ENCODE measurements around the gene IFNA13.

The IFNA13 gene

DNA sequence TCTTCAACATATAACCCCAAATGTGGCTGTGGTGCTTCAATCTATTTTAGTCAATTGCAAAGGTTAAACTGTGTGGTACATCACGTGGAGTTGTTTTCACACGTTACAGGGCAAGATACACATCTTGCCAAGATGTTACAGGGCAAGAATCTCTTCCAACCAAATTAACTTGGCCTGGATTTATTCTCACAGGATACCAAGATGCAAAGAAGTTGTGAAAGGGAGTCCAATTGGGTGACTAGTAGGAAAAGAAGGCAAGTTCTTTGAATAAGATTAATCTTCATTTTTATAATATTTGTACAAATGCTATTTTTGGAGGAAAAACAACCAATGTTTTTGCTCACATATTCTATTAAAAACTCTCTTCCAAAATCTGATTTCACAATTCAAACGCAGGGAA is 36.3 kb upstream of the IFNA13 start:
- TF ChIP-seq, protein P1, sequence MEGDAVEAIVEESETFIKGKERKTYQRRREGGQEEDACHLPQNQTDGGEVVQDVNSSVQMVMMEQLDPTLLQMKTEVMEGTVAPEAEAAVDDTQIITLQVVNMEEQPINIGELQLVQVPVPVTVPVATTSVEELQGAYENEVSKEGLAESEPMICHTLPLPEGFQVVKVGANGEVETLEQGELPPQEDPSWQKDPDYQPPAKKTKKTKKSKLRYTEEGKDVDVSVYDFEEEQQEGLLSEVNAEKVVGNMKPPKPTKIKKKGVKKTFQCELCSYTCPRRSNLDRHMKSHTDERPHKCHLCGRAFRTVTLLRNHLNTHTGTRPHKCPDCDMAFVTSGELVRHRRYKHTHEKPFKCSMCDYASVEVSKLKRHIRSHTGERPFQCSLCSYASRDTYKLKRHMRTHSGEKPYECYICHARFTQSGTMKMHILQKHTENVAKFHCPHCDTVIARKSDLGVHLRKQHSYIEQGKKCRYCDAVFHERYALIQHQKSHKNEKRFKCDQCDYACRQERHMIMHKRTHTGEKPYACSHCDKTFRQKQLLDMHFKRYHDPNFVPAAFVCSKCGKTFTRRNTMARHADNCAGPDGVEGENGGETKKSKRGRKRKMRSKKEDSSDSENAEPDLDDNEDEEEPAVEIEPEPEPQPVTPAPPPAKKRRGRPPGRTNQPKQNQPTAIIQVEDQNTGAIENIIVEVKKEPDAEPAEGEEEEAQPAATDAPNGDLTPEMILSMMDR (IDR thresholded peaks at IDR 0.05; ENCODE audit: extremely low read depth, missing control alignments) = no peak
- DNase-seq (ENCODE audit: low spot score) = no peak

DNA sequence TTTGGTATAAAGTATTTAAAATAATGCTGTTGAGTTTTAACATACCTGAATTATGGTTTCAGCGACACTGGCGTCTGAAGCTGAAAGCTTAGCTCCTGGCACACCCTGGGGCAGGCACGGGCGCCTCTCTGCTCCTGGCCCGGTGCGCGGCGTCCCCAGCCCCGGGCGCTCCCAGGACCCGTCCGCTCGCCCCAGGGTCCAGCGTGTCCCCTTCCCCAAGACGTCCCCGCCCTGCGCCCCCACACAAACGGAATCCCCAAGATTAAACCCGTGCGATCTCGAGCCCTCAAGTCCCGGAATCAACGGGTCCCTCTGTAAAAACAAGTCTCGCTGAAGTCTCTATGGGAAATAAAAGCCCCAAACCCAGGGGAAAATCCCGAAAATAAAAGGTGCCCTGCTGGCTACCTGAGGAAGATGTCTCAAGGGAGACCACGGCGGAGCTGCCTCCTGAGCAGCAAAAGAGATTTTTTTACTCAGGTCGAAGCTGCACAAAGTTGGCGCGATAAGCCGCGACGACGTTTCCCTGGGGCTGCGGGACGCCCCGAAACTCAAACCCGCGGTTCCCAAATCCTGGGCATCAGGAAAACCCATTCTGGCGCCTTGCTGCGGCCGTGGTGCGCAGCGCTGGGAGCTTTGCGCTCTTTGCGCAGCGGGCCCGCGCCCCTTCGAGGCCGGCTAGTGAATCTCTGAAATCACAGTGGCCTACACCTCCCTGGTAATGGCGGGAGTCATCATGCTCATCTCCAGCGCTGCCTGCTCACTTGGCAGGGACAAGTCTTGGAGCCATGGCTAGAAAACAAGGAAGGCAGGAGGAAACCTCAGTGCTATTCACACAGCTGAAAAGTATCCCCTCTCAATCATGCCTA is 34.8 kb upstream of the IFNA13 start:
- DNase-seq (ENCODE audit: low spot score) = peak; percentile 42
- TF ChIP-seq, protein P1 (IDR thresholded peaks at IDR 0.05; ENCODE audit: extremely low read depth, missing control alignments) = peak; percentile 11

DNA sequence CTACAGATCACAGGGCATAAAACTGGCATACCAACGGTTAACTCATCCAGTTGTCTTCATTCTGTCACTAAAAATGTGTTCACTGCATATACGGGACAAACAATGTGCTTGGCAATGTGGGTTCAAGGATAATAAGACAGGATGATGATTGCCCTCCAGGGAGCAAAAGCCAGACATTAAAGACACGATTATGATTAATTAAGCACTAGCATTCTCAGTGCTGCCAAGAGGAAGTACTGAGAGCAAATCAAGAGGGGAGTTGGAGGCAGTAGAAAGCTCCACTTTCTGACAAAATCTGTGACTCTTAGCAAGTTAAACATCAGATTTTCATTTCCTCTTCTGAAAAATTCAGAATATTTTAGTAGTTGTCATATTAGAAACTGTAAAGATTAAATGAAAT is 32.1 kb upstream of the IFNA13 start:
- no peak for DNase-seq (ENCODE audit: low spot score)
- TF ChIP-seq, protein P1 (IDR thresholded peaks at IDR 0.05; ENCODE audit: extremely low read depth, missing control alignments) = no peak

DNA sequence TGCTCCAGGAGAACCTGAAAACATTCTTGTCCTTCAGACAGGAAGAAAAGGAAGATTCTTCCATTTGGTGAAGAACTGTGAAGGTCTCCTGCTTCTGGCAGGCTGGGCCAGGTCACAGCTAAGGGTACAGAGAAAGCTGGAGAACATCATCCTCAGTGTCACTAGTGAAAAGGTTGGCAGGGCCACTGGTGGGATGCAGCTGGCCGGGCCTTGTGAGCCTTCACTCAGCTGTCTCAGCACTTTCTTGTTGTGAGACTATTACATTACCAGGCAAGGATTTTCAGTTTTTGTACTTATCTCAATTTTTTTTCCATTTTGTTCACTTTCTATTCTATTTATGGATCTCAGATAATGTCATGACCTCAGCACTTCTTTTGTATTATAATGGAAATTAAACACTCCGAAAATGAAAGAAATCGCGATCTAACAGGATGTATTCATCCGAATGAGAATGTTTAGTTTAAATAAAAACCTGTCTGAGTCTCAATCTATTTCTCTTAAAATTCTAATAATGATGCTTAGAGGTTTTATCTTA is 31.2 kb upstream of the IFNA13 start:
- no peak for DNase-seq (ENCODE audit: low spot score)
- TF ChIP-seq, protein P1 (IDR thresholded peaks at IDR 0.05; ENCODE audit: extremely low read depth, missing control alignments) = no peak

DNA sequence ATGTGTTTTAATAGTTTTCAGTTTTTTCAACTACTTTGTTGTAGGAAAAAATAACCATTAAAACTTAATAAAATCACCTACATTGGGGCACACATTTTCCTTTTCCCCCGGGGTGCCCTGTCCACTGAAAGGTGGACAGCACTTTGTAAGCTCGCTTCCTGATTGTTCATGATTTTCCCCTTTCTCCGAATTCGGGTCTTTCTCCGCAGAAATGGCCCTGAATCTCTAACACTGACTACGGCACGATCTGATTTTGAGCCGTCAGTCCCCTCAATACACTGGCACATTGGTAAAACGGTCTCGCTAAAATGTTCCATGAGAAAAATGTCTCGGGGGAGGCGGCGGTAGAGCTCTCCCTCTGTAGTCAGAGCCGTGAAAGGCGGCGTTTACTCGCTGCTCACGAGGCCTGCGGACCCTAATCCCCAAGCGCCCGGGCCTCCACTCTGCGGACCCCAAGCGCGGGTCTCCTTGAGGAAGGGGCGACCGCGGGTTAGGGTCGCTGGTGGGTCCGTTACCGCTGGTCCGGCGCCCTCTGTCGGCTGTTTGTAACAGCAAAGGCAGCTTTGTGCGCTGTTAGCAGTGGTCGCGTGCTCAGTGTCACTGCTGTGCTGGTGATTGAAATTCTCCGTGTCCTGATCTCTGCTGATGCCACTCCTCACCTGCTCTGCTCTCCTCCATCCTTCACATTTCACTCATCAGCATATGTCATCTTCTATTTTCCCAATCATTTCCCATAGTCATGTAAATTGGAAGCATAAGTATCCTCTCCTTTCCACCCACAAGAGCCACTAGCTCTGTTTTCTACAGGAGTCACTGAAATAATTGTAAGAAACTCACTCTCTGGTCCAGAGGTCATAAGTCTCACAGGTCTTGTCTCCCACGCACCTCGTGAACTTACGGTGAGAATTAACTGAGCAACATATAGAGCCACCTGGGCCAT is 28.2 kb upstream of the IFNA13 start:
- TF ChIP-seq, protein P1 (IDR thresholded peaks at IDR 0.05; ENCODE audit: extremely low read depth, missing control alignments) = peak; percentile 70
- DNase-seq (ENCODE audit: low spot score) = peak; percentile 48

DNA sequence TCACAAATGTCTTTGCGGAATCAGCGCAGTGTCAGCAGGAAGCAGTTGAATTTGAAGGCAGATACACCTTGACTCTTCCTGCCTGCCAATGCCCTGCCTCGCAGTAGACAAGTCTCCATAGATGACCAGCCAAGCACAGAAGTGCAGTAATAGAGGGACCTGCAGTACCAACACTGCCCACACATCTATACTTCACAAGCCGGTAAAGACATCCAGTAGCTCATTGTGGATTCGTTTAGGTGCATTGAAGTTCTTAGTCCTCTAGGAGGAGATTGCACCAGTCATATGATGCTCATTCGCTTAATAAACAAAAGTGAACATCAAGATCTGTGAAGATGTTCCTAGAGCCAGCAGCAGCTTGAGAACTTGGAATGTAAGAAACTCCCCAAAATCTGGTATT is 24.4 kb upstream of the IFNA13 start:
- no peak for DNase-seq (ENCODE audit: low spot score)

More for the DNA sequence above, 24.4 kb upstream of the IFNA13 start:
- TF ChIP-seq, protein P1 (IDR thresholded peaks at IDR 0.05; ENCODE audit: extremely low read depth, missing control alignments) = no peak
